Measurements from ENCODE around the gene PSG6. TPM values are rescaled to one million over a fixed set of nuclear protein-coding genes. Genes with fewer than 3 reads are reported as not detected.
"Not testable (repeated sequence)": the region's sequence is repeated elsewhere in the genome, so short reads cannot be mapped to it uniquely, and the experiment has no call there.

PSG6 gene
- not detected in 2 replicates for total RNA-seq

GRCh38 chr19:42917634-42918033, at the start of gene PSG6:
Gene PSG6 (minus strand): TSS chr19:42917894. CDS start chr19:42917792, 102 bp downstream.
- intact Hi-C loops (cut with micrococcal nuclease), result not testable (repeated sequence)

- intact Hi-C loops (cut with micrococcal nuclease), result no loop called here
These were observed 47.5 kb upstream of the PSG6 start for GRCh38 chr19:42965176-42965575.

- intact Hi-C loops (cut with micrococcal nuclease), result no loop called here
These were observed 43.4 kb upstream of the PSG6 start for GRCh38 chr19:42961119-42961518.

- intact Hi-C loops (cut with micrococcal nuclease), result not testable (repeated sequence)
These were observed 34.4 kb upstream of the PSG6 start for GRCh38 chr19:42952126-42952525.

GRCh38 chr19:42951476-42951875, 33.8 kb upstream of the PSG6 start:
- intact Hi-C loops (cut with micrococcal nuclease), result not testable (repeated sequence)

- intact Hi-C loops (cut with micrococcal nuclease), result no loop called here
These were observed 24.6 kb upstream of the PSG6 start for GRCh38 chr19:42942187-42942789.

GRCh38 chr19:42937107-42937506, 19.4 kb upstream of the PSG6 start, which contains the start of gene PSG7:
Gene PSG7 (minus strand): TSS chr19:42937207. CDS start chr19:42937076, 131 bp downstream.
- intact Hi-C loops (cut with micrococcal nuclease), result not testable (repeated sequence)

GRCh38 chr19:42934726-42935125, 17.0 kb upstream of the PSG6 start:
- intact Hi-C loops (cut with micrococcal nuclease), result not testable (repeated sequence)

GRCh38 chr19:42934183-42934582, 16.5 kb upstream of the PSG6 start:
- intact Hi-C loops (cut with micrococcal nuclease), result not testable (repeated sequence)

GRCh38 chr19:42933412-42933811, 15.7 kb upstream of the PSG6 start:
- intact Hi-C loops (cut with micrococcal nuclease), result not testable (repeated sequence)

- intact Hi-C loops (cut with micrococcal nuclease), result not testable (repeated sequence)
These were observed 14.9 kb upstream of the PSG6 start for GRCh38 chr19:42932485-42933101.

GRCh38 chr19:42930214-42930613, 12.5 kb upstream of the PSG6 start:
- intact Hi-C loops (cut with micrococcal nuclease), result not testable (repeated sequence)

GRCh38 chr19:42928896-42929295, 11.2 kb upstream of the PSG6 start:
- intact Hi-C loops (cut with micrococcal nuclease), result no loop called here

GRCh38 chr19:42926781-42927180, 9.1 kb upstream of the PSG6 start:
- intact Hi-C loops (cut with micrococcal nuclease), result no loop called here

- intact Hi-C loops (cut with micrococcal nuclease), result not testable (repeated sequence)
These were observed 5.4 kb upstream of the PSG6 start for GRCh38 chr19:42923106-42923505.

GRCh38 chr19:42920971-42921370, 3.3 kb upstream of the PSG6 start:
- intact Hi-C loops (cut with micrococcal nuclease), result not testable (repeated sequence)

GRCh38 chr19:42919757-42920079, 2.0 kb upstream of the PSG6 start:
- intact Hi-C loops (cut with micrococcal nuclease), result no loop called here

- intact Hi-C loops (cut with micrococcal nuclease), result not testable (repeated sequence)
These were observed 1.5 kb upstream of the PSG6 start for GRCh38 chr19:42919070-42919756.

GRCh38 chr19:42918377-42919069, 829 bp upstream of the PSG6 start:
- intact Hi-C loops (cut with micrococcal nuclease), result not testable (repeated sequence)

- intact Hi-C loops (cut with micrococcal nuclease), result not testable (repeated sequence)
These were observed 763 bp downstream of the PSG6 start for GRCh38 chr19:42916931-42917330.

GRCh38 chr19:42913516-42913915, 4.2 kb downstream of the PSG6 start:
- intact Hi-C loops (cut with micrococcal nuclease), result not testable (repeated sequence)

- intact Hi-C loops (cut with micrococcal nuclease), result not testable (repeated sequence)
These were observed 4.8 kb downstream of the PSG6 start for GRCh38 chr19:42912941-42913340.
